ENCODE results near the gene FIG4. TPM values are rescaled to one million over a fixed set of nuclear protein-coding genes. Genes with fewer than 3 reads are reported as not detected.

The FIG4 gene
- total RNA-seq, 4 donors from 2014 or later: 9.4 to 18.1 (median 13.2) TPM

- DNase-seq (ENCODE audit: low spot score) (no peak), ATAC-seq (ENCODE audit: low FRiP score) (no peak)
- TF ChIP-seq, protein P1, sequence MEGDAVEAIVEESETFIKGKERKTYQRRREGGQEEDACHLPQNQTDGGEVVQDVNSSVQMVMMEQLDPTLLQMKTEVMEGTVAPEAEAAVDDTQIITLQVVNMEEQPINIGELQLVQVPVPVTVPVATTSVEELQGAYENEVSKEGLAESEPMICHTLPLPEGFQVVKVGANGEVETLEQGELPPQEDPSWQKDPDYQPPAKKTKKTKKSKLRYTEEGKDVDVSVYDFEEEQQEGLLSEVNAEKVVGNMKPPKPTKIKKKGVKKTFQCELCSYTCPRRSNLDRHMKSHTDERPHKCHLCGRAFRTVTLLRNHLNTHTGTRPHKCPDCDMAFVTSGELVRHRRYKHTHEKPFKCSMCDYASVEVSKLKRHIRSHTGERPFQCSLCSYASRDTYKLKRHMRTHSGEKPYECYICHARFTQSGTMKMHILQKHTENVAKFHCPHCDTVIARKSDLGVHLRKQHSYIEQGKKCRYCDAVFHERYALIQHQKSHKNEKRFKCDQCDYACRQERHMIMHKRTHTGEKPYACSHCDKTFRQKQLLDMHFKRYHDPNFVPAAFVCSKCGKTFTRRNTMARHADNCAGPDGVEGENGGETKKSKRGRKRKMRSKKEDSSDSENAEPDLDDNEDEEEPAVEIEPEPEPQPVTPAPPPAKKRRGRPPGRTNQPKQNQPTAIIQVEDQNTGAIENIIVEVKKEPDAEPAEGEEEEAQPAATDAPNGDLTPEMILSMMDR (IDR thresholded peaks at IDR 0.05): no peak
Observed at GRCh38 chr6:109781001-109781400, 89.9 kb downstream of the FIG4 start.

GRCh38 chr6:109782491-109782999 is 91.4 kb downstream of the FIG4 start:
- TF ChIP-seq, protein P1 (IDR thresholded peaks at IDR 0.05): no peak
- DNase-seq (ENCODE audit: low spot score): no peak
- ATAC-seq (ENCODE audit: low FRiP score): no peak

GRCh38 chr6:109783250-109783986 is 92.3 kb downstream of the FIG4 start:
- ATAC-seq (ENCODE audit: low FRiP score) (no peak), DNase-seq (ENCODE audit: low spot score) (no peak)
- TF ChIP-seq, protein P1 (IDR thresholded peaks at IDR 0.05): no peak

- no peak for DNase-seq (ENCODE audit: low spot score)
- TF ChIP-seq, protein P1 (IDR thresholded peaks at IDR 0.05): no peak
- ATAC-seq (ENCODE audit: low FRiP score): no peak
Observed at GRCh38 chr6:109787312-109787711, 96.2 kb downstream of the FIG4 start.

GRCh38 chr6:109788687-109789086 is 97.6 kb downstream of the FIG4 start:
- TF ChIP-seq, protein P1 (IDR thresholded peaks at IDR 0.05): no peak
- DNase-seq (ENCODE audit: low spot score) (no peak), ATAC-seq (ENCODE audit: low FRiP score) (no peak)

DNA sequence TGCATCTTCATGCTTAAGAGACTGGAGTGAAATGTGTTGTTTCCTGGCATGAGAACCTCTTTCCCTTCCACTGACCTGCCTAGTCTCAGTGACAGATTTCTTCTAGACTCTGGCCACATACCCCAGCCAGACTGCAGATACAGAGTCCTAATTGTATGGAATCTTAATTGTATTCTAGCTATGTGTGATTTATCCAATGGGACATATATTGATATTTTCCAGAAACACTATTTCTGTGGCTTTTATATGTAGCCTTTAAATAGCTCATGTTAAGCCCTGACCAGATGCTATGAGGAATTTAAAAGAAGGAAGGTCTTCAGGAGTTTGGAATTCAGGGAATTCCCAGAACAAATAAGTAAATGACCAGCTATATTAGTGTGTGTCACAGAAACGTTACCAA is 99.0 kb downstream of the FIG4 start:
- ATAC-seq (ENCODE audit: low FRiP score) (no peak), DNase-seq (ENCODE audit: low spot score) (no peak)
- TF ChIP-seq, protein P1 (IDR thresholded peaks at IDR 0.05): no peak

GRCh38 chr6:109791301-109791700 is 100.2 kb downstream of the FIG4 start:
- no peak for DNase-seq (ENCODE audit: low spot score)
- ATAC-seq (ENCODE audit: low FRiP score): no peak
- TF ChIP-seq, protein P1 (IDR thresholded peaks at IDR 0.05): no peak
